K562 (cell line): ENCODE results near the gene HSD11B1. TPM values are rescaled to one million over a fixed set of nuclear protein-coding genes. Genes with fewer than 3 reads are reported as not detected.

Experiments
- CBFA2T2 ChIP-seq: fragments of 450-650 bp; conservative IDR thresholded peaks from 2 replicates; pipeline ENCODE4 v1.6.1; 2017; ENCODE audit warnings: mild to moderate bottlenecking
- CBFA2T3 ChIP-seq: fragments of 450-650 bp; IDR thresholded peaks from 2 replicates; pipeline ENCODE4 v1.6.1; 2017
- CHD4 ChIP-seq: fragments of 200-600 bp; sonication (generic); IDR thresholded peaks from 3 replicates; pipeline ENCODE4 v1.6.1; 2012; ENCODE audit warnings: low read depth, mild to moderate bottlenecking, mixed read lengths, low read length, inconsistent platforms; ENCODE audit not compliant: insufficient read depth, insufficient replicate concordance, poor library complexity, severe bottlenecking
- CXXC5 ChIP-seq: fragments of 250-450 bp; sonication (Bioruptor Pico); IDR thresholded peaks from 2 replicates; pipeline ENCODE4 v1.8.0; 2022; ENCODE audit warnings: inconsistent platforms, mild to moderate bottlenecking, moderate library complexity
- E2F5 ChIP-seq: sonication (generic); formaldehyde crosslinking; IDR thresholded peaks from 2 replicates; pipeline ENCODE4 v1.8.0; 2022; ENCODE audit warnings: mild to moderate bottlenecking, missing genetic modification reagents
- EGR1 ChIP-seq: fragments of 450-650 bp; conservative IDR thresholded peaks from 2 replicates; pipeline ENCODE4 v1.6.1; 2017; ENCODE audit warnings: mild to moderate bottlenecking
- EP400 ChIP-seq: fragments of 450-650 bp; IDR thresholded peaks from 2 replicates; pipeline ENCODE4 v1.6.1; 2017; ENCODE audit warnings: antibody characterized with exemption, mild to moderate bottlenecking, moderate library complexity
- GABPA ChIP-seq: fragments of 200-800 bp; sonication (Bioruptor generic); conservative IDR thresholded peaks from 2 replicates; pipeline ENCODE4 v1.6.1; 2016; ENCODE audit warnings: low read depth, missing genetic modification characterization, missing compliant biosample characterization
- HEY1 ChIP-seq: fragments of 250-450 bp; sonication (Bioruptor Pico); IDR thresholded peaks from 2 replicates; pipeline ENCODE4 v1.5.0; 2020; ENCODE audit warnings: mild to moderate bottlenecking, moderate library complexity, borderline replicate concordance
- HMGXB4 ChIP-seq: sonication (generic); formaldehyde crosslinking; IDR thresholded peaks from 2 replicates; pipeline ENCODE4 v1.8.1; 2023; ENCODE audit warnings: mild to moderate bottlenecking, missing genetic modification reagents
- ID3 ChIP-seq, 2 experiments: fragments of 250-450 bp in 1 of 2; fragments of 450-650 bp in 1 of 2; sonication (Bioruptor Pico) in 1 of 2; IDR thresholded peaks; 2 replicates each; pipeline versions ENCODE4 v1.6.1 to v1.8.0; 2016 to 2021; ENCODE audit warnings: mild to moderate bottlenecking in 2 of 2, moderate library complexity in 2 of 2, missing compliant biosample characterization in 1 of 2, missing genetic modification characterization in 1 of 2
- LARP7 ChIP-seq: fragments of 450-650 bp; IDR thresholded peaks from 2 replicates; pipeline ENCODE4 v1.6.1; 2016
- MAZ ChIP-seq, 2 experiments: fragments of 450-650 bp in 1 of 2; sonication (generic) in 1 of 2; formaldehyde crosslinking; IDR thresholded peaks in 1 of 2; conservative IDR thresholded peaks in 1 of 2; 2 replicates each; pipeline versions ENCODE4 v1.4.0 to v1.5.0; 2020; ENCODE audit warnings: mild to moderate bottlenecking in 1 of 2, missing genetic modification reagents in 1 of 2
- NFE2L1 ChIP-seq: fragments of 450-650 bp; IDR thresholded peaks from 2 replicates; pipeline ENCODE4 v1.6.1; 2016; ENCODE audit warnings: missing genetic modification characterization, low read depth, mild to moderate bottlenecking, missing compliant biosample characterization, moderate library complexity, borderline replicate concordance
- NR0B1 ChIP-seq: fragments of 450-650 bp; IDR thresholded peaks from one replicate; pipeline ENCODE4 v1.6.1; 2018; ENCODE audit warnings: mild to moderate bottlenecking, moderate library complexity; ENCODE audit not compliant: partially characterized antibody
- RBFOX2 ChIP-seq: fragments of 200-400 bp; formaldehyde crosslinking; IDR thresholded peaks from 2 replicates; pipeline ENCODE4 v1.6.1; 2017; ENCODE audit warnings: low read depth, mild to moderate bottlenecking, low read length, moderate library complexity
- SRSF1 ChIP-seq: fragments of 200-400 bp; formaldehyde crosslinking; IDR thresholded peaks from 2 replicates; pipeline ENCODE4 v1.6.1; 2017; ENCODE audit warnings: mild to moderate bottlenecking, low read depth, low read length, moderate library complexity
- TARDBP ChIP-seq: fragments of 450-650 bp; IDR thresholded peaks from 2 replicates; pipeline ENCODE4 v1.6.1; 2016
- TBP ChIP-seq: optimal IDR thresholded peaks from 2 replicates; pipeline ENCODE3; 2011; ENCODE audit warnings: low read depth, low read length, improper control_type of control experiment
- ZNF232 ChIP-seq: sonication (generic); formaldehyde crosslinking; IDR thresholded peaks from 2 replicates; pipeline ENCODE4 v1.8.0; 2022; ENCODE audit warnings: mild to moderate bottlenecking, missing genetic modification reagents
- ZNF395 ChIP-seq: fragments of 200-800 bp; sonication (Bioruptor generic); IDR thresholded peaks from 2 replicates; pipeline ENCODE4 v1.6.1; 2017; ENCODE audit warnings: missing genetic modification characterization, missing compliant biosample characterization
- ZNF696 ChIP-seq: fragments of 250-450 bp; sonication (Bioruptor Pico); conservative IDR thresholded peaks from 2 replicates; pipeline ENCODE4 v1.4.0; 2020; ENCODE audit warnings: mild to moderate bottlenecking, moderate library complexity
- polyA plus RNA-seq, 8 experiments: library from polyadenylated mRNA; depleted of rRNA in 4 of 8; stranded (reverse) in 5 of 8; unstranded in 3 of 8; fragments of >200 nt; fragmentation: Nextera tagmentation in 2 of 8; fragmentation: Illumina TruSeq in 1 of 8; extraction: Ambion mirVana in 2 of 8; extraction: Trizol in 1 of 8; gene quantifications; 2 replicates each; pipeline versions ENCODE4 v1.2.1 to v1.2.3, GENCODE V29; 2011 to 2014; ENCODE audit warnings: inconsistent platforms in 1 of 8, missing spikeins in 1 of 8
- total RNA-seq, 7 experiments: library from RNA; depleted of rRNA in 6 of 7; stranded (reverse); fragments of >200 nt in 6 of 7; fragmentation: Illumina TruSeq in 2 of 7; extraction: Trizol in 2 of 7; gene quantifications; 2 replicates each; pipeline versions ENCODE4 v1.2.1 to v1.2.3, GENCODE V29; 2011 to 2021; ENCODE audit warnings: low replicate concordance in 1 of 7

Gene HSD11B1
- total and polyA plus RNA-seq, 9 of the 15 experiments (the other 6 are each of a cell fraction or from before 2014, with no cell fraction given), result 0.04 to 0.16 TPM; not detected in 7

GRCh38 chr1:209674957-209675564, 29.6 kb upstream of the HSD11B1 start, which contains the start of gene G0S2 (continued):
- TF ChIP-seq LARP7 (no peak), TARDBP (0 out of 2 replicates have a peak, but pooled peaks have one; percentile 51), ZNF232 (CRISPR knock-in tag) (peak; percentile 30; the same call in 1 of the 2 replicates), NR0B1 (no peak), ID3 (CRISPR knock-in tag; IDR thresholded peaks at IDR 0.05) (no peak), ID3 (tag; IDR thresholded peaks at IDR 0.05) (peak; percentile 42; the same call in 1 of the 2 replicates), SRSF1 (no peak), TBP (peak; percentile 33), MAZ (CRISPR knock-in tag; conservative IDR thresholded peaks at IDR 0.05 in 1 of 2, IDR thresholded peaks at IDR 0.05 in 1 of 2) (peak; percentile 96 to 97), CBFA2T2 (no peak), ZNF395 (CRISPR knock-in tag) (0 out of 2 replicates have a peak, but pooled peaks have one; percentile 42), NFE2L1 (tag) (no peak), EGR1 (peak; percentile 35; the same call in 1 of the 2 replicates), ZNF696 (no peak), HEY1 (peak; percentile 92; the same call in 1 of the 2 replicates), GABPA (tag) (peak; percentile 35; the same call in 1 of the 2 replicates), E2F5 (CRISPR knock-in tag) (no peak), EP400 (peak; percentile 59; the same call in 1 of the 2 replicates), CHD4 (no peak), CXXC5 (CRISPR knock-in tag) (peak; percentile 84), CBFA2T3 (no peak), RBFOX2 (peak; percentile 93), HMGXB4 (no peak)
